ENCODE results near the gene ARMH3. TPM values are rescaled to one million over a fixed set of nuclear protein-coding genes. Genes with fewer than 3 reads are reported as not detected.

The ARMH3 gene
- total RNA-seq, 4 donors from 2014 or later: 9.7 to 14.9 (median 13.4) TPM

GRCh38 chr10:101889256-101890210 lies 166.4 kb downstream of the ARMH3 start:
- DNase-seq (peak; percentile 25 to 68), ATAC-seq (peak; percentile 55 to 68)
- H3K4me3 ChIP-seq: no peak overlapping the region
- TF ChIP-seq CTCF (IDR thresholded peaks at IDR 0.05 in 4 of 5, conservative IDR thresholded peaks at IDR 0.05 in 1 of 5) (peak; percentile 75 to 84 (median 75)), POLR2A (IDR thresholded peaks at IDR 0.05) (no peak)
- no peak overlapping the region for H3K27ac ChIP-seq
- no peaks in the 10 kb centered on the region for H3K27me3 ChIP-seq
- intact Hi-C loops (cut with DNase I; ENCODE audit: low total_unique reads): loop anchor here (1.0 to 5.0 kb wide), 3 partner anchors 49 to 183 kb away; no protein-coding TSS in a partner anchor
- peaks cover 12 to 13% of the 10 kb centered on the region in 2 donors for H3K4me1 ChIP-seq
- H3K9me3 ChIP-seq: no peaks in the 10 kb centered on the region
- H3K36me3 ChIP-seq: no peaks in the 10 kb centered on the region
- in situ Hi-C loops (cut with MboI; ENCODE audit: low sequenced_read_pairs in 4 of 4): loop anchor here in 2 of 4 donors (5.0 to 10.0 kb wide), 2 partner anchors 115 to 123 kb away; no protein-coding TSS in a partner anchor

- in situ Hi-C loops (cut with MboI; ENCODE audit: low sequenced_read_pairs in 4 of 4): no loop called here
Observed at GRCh38 chr10:101888251-101888949, 167.6 kb downstream of the ARMH3 start.

GRCh38 chr10:101887775-101888174 lies 168.2 kb downstream of the ARMH3 start:
- Histone ChIP-seq H3K4me3 (no peak overlapping the region), H3K27ac (no peak overlapping the region), H3K9me3 (no peaks in the 10 kb centered on the region), H3K27me3 (no peaks in the 10 kb centered on the region), H3K4me1 (peaks cover 0 to under 1% of the 10 kb centered on the region in 2 donors), H3K36me3 (no peaks in the 10 kb centered on the region)
- in situ Hi-C loops (cut with MboI; ENCODE audit: low sequenced_read_pairs in 4 of 4) (no loop called here), intact Hi-C loops (cut with DNase I; ENCODE audit: low total_unique reads) (loop anchor here (2.0 to 5.0 kb wide), 2 partner anchors 47 to 185 kb away; no protein-coding TSS in a partner anchor)
- DNase-seq: no peak
- TF ChIP-seq POLR2A (IDR thresholded peaks at IDR 0.05) (no peak), CTCF (IDR thresholded peaks at IDR 0.05 in 4 of 5, conservative IDR thresholded peaks at IDR 0.05 in 1 of 5) (no peak)
- ATAC-seq: no peak

More at GRCh38 chr10:101888251-101888949, 167.6 kb downstream of the ARMH3 start:
- Histone ChIP-seq H3K9me3 (no peaks in the 10 kb centered on the region), H3K27me3 (no peaks in the 10 kb centered on the region), H3K4me3 (no peak overlapping the region), H3K27ac (no peak overlapping the region), H3K4me1 (peaks cover 3 to 7% of the 10 kb centered on the region in 2 donors), H3K36me3 (no peaks in the 10 kb centered on the region)
- TF ChIP-seq CTCF (IDR thresholded peaks at IDR 0.05 in 4 of 5, conservative IDR thresholded peaks at IDR 0.05 in 1 of 5) (no peak), POLR2A (IDR thresholded peaks at IDR 0.05) (no peak)
- ATAC-seq: no peak
- intact Hi-C loops (cut with DNase I; ENCODE audit: low total_unique reads): loop anchor here (2.0 to 5.0 kb wide), 2 partner anchors 48 to 184 kb away; no protein-coding TSS in a partner anchor
- DNase-seq: no peak

- Histone ChIP-seq H3K9me3 (no peaks in the 10 kb centered on the region), H3K4me1 (no peaks in the 10 kb centered on the region), H3K36me3 (no peaks in the 10 kb centered on the region), H3K4me3 (no peak overlapping the region), H3K27me3 (no peaks in the 10 kb centered on the region), H3K27ac (no peak overlapping the region)
- in situ Hi-C loops (cut with MboI; ENCODE audit: low sequenced_read_pairs in 4 of 4): no loop called here
- TF ChIP-seq CTCF (IDR thresholded peaks at IDR 0.05 in 4 of 5, conservative IDR thresholded peaks at IDR 0.05 in 1 of 5) (no peak), POLR2A (IDR thresholded peaks at IDR 0.05) (no peak)
- DNase-seq (no peak), ATAC-seq (no peak)
- intact Hi-C loops (cut with DNase I; ENCODE audit: low total_unique reads): loop anchor here (5.0 kb wide), 1 partner anchor 186 kb away; no protein-coding TSS in a partner anchor
Observed at GRCh38 chr10:101886521-101887312, 169.3 kb downstream of the ARMH3 start.

Measured in gastrocnemius medialis (tissue), 4 donors.